ENCODE data around the gene LGALS7. TPM values are rescaled to one million over a fixed set of nuclear protein-coding genes. Genes with fewer than 3 reads are reported as not detected.
A peak's percentile ranks its signal among the peaks of the same experiment; 100 is the strongest.

The LGALS7 gene
- total and polyA plus RNA-seq, 2 of the 8 experiments (the other 6 are each of a cell fraction or from before 2014, with no cell fraction given): 0.32 TPM; not detected in 1

GRCh38 chr19:38819231-38819920, 46.1 kb upstream of the LGALS7 start:
- no peak overlapping the region for H3K4ac ChIP-seq (replicated peaks; ENCODE audit: insufficient read length, low read depth, low read length)
- H3K9ac ChIP-seq (replicated peaks in 1 of 4; ENCODE audit: extremely low read depth in 1 of 4, low read depth in 3 of 4, low read length in 3 of 4): no peak overlapping the region
- no peaks in the 10 kb centered on the region for H3K23me2 ChIP-seq (ENCODE audit: low read depth, low read length)
- no peak overlapping the region for H2BK120ac ChIP-seq (replicated peaks; ENCODE audit: low read depth, low read length)
- peak overlapping the region; percentile 64 for H4K8ac ChIP-seq (ENCODE audit: extremely low read depth, insufficient read depth, low read length)
- no peak overlapping the region for H3K18ac ChIP-seq (ENCODE audit: extremely low read depth, low read length)
- no peak for TF ChIP-seq SIN3A (conservative IDR thresholded peaks at IDR 0.05 in 1 of 2, IDR thresholded peaks at IDR 0.05 in 1 of 2; ENCODE audit: low read depth in 1 of 2, low read length in 2 of 2)
- H2AFZ ChIP-seq (ENCODE audit: low read length): no peak overlapping the region
- no peak overlapping the region for H3K56ac ChIP-seq (replicated peaks; ENCODE audit: insufficient read length, low read depth, low read length)
- H3K27me3 ChIP-seq (replicated peaks in 1 of 4; ENCODE audit: control insufficient read depth in 3 of 4, extremely low read depth in 1 of 4, insufficient read depth in 3 of 4, low read length in 3 of 4): no peaks in the 10 kb centered on the region
- no peak overlapping the region for H3K4me2 ChIP-seq (ENCODE audit: insufficient read depth in 1 of 2, low read depth in 2 of 2, low read length in 2 of 2)
- WGBS, 2 experiments (ENCODE audit: extremely low coverage in 1 of 2, insufficient coverage in 1 of 2, insufficient read length in 1 of 2, insufficient replicate concordance in 2 of 2, low coverage in 1 of 2, low lambda C conversion rate in 2 of 2, missing lambda C conversion rate in 1 of 2): 95% methylated on average over 13 of the region's 13 CpGs; no CpG with 5 or more reads in 1 of the 2 experiments
- no peak overlapping the region for H2BK5ac ChIP-seq (ENCODE audit: low read depth, low read length)
- no peak overlapping the region for H2AK5ac ChIP-seq (ENCODE audit: low read depth, low read length)
- no peak overlapping the region for H3K14ac ChIP-seq (ENCODE audit: insufficient read length)
- H2BK20ac ChIP-seq (ENCODE audit: low read length): no peak overlapping the region
- ChIA-PET CTCF (ENCODE audit: partially characterized antibody) (interaction anchor here (0.6 to 2.2 kb wide), 4 partner anchors 12 to 81 kb away, joined by 3 to 5 read pairs (median 4); partner anchors contain the start of gene ECH1), POLR2A (ENCODE audit: partially characterized antibody) (interaction anchor here (0.5 to 1.7 kb wide), 6 partner anchors 8 to 133 kb away, joined by 3 to 7 read pairs (median 4); partner anchors contain the start of gene CAPN12)
- no peak overlapping the region for H2BK15ac ChIP-seq (ENCODE audit: low read length)
- H2BK12ac ChIP-seq (ENCODE audit: low read depth, low read length): no peak overlapping the region
- H3K9me3 ChIP-seq (ENCODE audit: insufficient read depth in 2 of 2, low read depth in 1 of 2, low read length in 1 of 2): peaks cover 0 to 9% of the 10 kb centered on the region in 2 experiments; a peak in 1 of 4 replicates
- H3K23ac ChIP-seq (ENCODE audit: insufficient read length): no peak overlapping the region
- H4K20me1 ChIP-seq (replicated peaks in 1 of 2; ENCODE audit: control insufficient read depth in 1 of 2, insufficient read depth in 2 of 2, low read length in 2 of 2): peaks cover 2 to 5% of the 10 kb centered on the region in 2 experiments
- H3K4me3 ChIP-seq (ENCODE audit: extremely low read depth in 1 of 4, insufficient read depth in 2 of 4, low read depth in 3 of 4, low read length in 4 of 4): no peak overlapping the region
- FAIRE-seq (no peak), DNase-seq (ENCODE audit: low read depth in 1 of 2, low spot score in 2 of 2) (no peak)
- H4K91ac ChIP-seq (replicated peaks; ENCODE audit: insufficient read length, low read length): no peak overlapping the region
- peaks cover 0 to 28% (median 11%) of the 10 kb centered on the region in 4 experiments; a peak in 5 of 8 replicates for H3K36me3 ChIP-seq (ENCODE audit: control insufficient read depth in 2 of 4, insufficient read depth in 4 of 4, low read length in 3 of 4)
- no peaks in the 10 kb centered on the region for H3K79me1 ChIP-seq (ENCODE audit: low read depth, low read length)
- no peak overlapping the region for H3K27ac ChIP-seq (ENCODE audit: low read depth, low read length)
- H4K5ac ChIP-seq (ENCODE audit: insufficient read length, low read depth, low read length): no peak overlapping the region
- no peaks in the 10 kb centered on the region for H3K79me2 ChIP-seq (ENCODE audit: control insufficient read depth in 1 of 2, insufficient read depth in 2 of 2, low read length in 2 of 2)
- H3K4me1 ChIP-seq (replicated peaks in 1 of 4; ENCODE audit: control insufficient read depth in 3 of 4, insufficient read depth in 4 of 4, low read length in 3 of 4): no peaks in the 10 kb centered on the region; a peak in 1 of 7 replicates

Measured in H1 (cell line).